CD1c-positive myeloid dendritic cell (primary cell): ENCODE data around the gene FGF3.

ENCODE experiments used
- DNase-seq: peaks from one replicate; pipeline ENCODE4 v3.0.0-alpha.2; 2016; ENCODE audit errors: extremely low spot score

Gene FGF3

DNA sequence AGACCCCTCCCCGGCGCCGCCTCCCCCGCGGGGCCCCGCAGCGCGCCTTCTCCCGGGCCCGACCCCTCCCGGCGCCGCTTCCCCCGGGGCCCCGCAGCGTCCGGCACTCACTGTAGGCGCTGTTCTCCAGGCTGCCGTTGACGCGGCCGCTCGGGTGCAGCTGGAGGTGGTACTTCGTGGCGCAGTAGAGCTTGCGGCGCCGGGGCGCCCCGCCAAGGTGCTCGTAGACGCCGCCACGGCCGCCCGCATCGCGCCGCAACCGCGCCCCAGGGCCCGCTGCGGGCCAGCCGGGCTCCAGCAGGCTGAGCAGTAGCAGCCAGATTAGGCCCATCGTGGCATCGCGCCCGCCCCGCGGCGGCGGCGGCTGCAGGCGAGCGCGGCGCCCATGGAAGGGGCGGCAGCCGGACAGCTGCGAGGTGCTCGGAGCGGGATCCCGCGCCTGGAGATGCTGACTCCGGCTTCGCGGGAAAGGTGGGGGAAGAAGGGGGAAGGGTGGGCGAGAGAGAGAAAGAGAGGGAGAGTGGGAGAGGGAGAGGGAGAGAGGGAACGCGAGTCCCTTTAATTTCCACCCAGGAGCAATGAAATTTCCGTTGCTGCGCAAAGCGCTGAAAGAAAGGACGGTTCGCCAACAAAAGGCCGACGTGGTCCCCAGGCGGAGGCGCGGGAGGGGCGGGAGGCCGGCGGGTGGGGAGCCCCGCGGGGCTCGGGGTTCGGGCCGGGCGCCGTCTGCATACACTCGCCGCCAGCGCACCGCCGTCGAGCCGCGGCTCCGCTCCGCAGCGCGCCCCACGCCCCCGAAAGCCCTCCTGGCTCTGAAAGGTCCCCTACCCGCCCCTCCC, at the start of gene FGF3:
TSS of gene FGF3 (minus strand) at position 814 of the 839 bp plus-strand sequence. CDS start at position 331, 483 bp downstream.
- no peak for DNase-seq

DNA sequence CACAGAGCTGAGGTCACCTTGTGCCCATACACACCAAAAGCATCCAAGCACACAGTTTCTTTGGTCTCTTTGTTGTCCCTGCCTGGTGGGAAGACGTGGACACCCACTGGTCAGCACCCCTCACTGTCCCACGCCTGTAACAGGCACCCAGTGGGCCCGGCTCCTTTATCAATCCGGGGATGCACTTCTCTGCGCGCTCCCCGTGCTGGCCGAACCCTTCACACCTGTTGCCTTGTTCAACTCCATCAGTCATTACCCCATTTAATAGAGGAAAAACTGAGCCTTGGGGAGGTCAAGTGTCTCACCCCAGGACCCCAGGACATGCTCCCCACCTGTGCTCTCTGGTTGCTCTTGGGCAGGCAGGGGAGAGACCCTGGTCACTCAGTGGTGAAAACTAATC, 49.7 kb upstream of the FGF3 start:
- no peak for DNase-seq

DNA sequence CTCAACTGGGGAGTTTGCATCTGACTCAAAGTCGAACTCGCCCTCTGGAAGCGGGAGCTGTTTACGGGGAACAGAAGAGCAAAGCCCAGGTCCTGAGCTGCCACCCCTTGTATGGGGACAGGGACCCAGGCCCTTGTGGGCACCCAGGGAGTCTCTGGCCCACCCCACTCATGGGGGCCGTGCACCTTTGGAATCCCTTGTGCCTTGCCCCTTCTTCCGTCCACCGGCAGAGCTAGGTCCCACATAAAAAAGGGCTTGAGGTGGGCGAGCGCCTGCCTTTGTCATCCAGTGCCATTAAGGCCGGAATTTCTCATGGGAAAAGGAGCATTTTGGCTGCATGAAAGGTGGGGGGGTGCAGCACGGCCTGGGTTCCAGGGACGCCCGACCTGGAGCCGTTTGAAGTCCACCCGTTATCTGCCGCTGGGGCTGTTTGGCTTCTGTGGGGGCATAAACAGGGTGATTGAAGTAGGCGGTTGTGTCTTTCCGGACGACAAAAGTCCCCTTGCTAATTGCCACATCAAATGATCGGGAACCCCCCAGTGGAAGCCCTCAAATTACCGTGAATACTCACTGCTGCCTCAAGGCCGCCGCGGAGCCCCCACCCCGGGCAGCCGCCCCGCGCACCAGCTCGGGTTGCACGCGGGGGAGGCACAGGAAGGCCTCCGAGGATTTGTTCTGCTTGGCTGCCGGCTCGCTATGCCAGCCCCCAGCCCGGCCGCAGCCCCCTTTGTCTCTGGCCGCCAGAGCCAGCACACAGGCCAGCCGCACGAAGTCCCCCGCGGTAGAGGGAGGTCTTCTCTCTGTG, 49.0 kb upstream of the FGF3 start:
- no peak for DNase-seq

DNA sequence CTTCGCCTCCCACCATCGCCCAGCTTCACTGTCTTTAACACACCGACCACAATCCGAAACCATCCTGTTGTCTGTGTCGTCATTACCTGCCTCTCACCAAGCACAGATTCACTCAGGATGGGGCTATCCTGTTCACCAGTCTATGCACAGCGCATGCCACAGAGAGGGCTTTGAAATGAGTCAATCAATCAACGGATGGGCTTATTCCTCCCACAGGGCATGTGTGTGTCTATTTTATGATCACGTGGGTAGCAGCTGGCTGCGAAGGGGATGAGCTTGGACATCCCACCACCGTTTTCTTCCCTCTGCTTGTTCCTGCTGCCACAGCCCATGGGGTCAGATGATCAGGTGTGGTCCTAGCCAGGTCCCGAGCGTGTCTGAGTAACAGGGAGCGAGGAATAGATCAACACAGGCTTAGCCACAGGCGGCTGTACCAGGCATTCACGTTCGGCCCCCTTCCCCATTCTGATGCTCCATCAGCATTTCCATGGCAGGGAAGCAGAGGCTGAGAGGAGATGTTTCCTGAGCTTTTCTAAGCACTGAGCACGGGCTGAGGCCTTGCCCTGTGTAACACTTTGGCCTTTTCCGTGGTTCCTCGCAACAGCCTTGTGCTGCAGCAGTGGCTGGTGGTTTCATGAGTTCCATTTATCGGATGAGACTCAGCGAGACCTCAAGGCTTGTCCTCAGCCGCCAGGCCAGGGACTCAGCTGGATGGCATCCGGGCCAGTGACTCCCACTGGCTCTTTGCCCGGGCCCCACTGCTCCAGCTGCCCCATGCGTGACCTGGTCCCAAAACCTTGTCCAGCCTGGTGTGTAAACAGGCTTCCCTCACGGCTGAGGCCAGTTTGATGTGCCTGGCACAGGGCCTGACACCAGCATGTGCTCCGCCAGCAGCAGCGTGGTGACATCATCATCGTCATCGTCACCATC, 48.1 kb upstream of the FGF3 start:
- no peak for DNase-seq

DNA sequence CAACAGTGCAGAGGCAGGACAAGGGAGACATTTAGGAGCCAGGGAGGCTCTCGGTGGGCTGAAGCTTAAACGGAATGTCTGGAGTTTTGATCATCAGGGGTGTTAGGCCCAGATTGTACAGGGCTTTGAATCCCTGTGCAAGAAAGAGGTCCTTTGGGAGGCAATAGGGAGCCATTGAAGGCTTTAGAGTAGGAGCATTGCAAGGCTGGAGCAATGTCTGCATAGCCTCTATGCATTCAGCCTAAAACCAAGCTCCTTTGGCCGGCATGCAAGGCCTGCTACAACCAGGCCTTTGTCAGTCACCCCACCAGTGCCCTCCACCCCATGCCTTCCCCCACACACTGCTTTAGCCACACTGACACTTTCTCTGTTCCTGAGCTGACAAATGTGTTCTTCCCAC, 47.4 kb upstream of the FGF3 start:
- DNase-seq = no peak

DNA sequence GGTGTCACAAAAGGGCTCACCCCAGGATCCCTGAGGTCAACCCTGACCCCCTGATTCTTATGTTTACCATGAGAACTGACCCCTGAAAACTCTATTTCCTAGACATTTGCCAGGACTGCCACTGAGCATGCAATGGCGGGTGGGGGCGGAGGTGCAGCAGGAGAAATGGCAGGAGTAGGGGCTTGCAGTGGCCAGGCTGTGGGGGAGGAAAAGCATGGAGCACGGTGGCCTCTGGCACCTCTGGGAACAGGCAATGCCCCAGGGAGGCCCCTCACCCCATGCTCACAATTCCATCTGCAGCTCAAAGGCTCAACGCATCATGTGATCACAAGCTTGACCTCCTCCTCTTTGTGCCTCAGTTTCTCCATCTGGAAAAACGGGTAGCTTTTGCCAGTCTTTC, 46.5 kb upstream of the FGF3 start:
- no peak for DNase-seq

DNA sequence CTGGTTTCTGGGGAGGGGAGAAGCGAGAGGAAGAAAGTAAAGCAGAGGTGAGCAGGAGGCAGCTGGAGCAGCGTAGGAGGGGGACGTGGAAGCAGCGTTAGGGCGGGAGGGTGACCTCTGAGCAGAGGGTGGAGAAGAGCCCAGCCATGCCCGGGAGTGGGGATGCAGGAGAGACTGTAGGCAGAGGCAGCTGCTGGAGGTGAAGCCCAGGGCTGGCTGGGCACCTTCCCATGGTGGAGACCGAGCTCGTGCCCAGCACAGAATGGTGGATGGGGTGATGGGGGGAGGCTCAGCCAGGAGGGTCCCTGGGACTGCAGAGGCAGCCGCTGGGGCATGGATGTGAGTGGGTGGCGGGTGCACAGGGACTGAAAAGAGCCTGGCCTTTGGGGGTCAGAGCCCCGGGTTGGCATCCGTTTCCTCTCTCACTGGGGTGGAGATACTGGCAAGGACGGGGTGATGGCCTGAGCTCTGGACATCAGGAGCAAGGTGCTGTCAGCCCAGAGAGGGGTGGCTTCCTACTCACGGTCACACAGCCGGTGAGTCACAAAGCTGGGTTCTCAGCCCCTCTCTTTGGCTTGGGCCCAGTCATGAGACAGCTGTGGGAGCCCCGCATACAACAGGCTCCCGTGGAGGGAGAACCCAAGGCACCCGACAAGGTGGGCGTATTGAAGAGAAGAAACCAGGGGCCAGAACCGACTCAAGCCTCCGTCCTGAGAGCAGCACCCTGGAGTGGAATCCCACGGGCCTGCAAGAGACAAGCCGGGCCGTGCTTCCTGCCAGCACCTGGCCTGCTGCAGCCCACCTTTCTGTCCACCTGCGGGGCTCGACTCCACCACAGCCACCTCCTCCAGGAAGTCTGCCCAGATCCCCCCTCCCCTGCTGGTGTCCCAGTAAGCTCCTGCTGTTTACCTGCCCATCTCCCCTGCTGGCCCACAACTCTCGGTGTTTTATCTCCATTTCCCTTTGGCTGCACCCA, 45.8 kb upstream of the FGF3 start:
- no peak for DNase-seq

DNA sequence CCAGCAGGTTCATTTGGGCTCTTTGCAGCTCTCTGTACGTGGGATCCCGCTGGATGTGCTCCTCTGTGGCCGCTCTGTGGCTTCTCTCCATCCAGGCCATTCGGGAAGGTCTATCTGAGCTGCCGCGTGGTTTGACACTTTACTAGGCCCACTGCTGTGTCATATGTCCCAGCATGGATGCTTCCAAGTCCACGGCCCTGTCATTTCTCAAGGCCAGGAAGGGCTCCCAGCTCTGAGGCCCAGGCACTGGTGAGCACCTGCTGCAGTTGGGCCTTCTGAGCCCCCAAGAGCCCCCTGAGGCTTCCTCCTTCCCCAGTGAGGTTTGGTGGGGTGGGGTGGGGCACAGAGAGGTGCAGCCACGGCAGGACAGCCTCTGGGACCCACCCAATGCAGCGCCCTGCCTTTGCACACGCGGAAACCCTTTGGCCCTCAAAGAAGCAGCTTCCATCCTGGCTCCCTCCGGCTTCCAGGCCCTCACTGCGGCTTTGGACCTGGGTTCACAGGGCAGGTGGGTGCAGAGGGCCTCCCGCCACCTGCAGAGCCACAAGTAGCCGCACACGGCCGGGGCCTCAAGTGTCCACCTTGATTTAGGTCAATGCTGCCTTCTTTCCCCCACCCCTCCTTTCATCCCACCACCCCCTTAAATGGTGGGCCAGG, 44.5 kb upstream of the FGF3 start:
- DNase-seq = no peak

DNA sequence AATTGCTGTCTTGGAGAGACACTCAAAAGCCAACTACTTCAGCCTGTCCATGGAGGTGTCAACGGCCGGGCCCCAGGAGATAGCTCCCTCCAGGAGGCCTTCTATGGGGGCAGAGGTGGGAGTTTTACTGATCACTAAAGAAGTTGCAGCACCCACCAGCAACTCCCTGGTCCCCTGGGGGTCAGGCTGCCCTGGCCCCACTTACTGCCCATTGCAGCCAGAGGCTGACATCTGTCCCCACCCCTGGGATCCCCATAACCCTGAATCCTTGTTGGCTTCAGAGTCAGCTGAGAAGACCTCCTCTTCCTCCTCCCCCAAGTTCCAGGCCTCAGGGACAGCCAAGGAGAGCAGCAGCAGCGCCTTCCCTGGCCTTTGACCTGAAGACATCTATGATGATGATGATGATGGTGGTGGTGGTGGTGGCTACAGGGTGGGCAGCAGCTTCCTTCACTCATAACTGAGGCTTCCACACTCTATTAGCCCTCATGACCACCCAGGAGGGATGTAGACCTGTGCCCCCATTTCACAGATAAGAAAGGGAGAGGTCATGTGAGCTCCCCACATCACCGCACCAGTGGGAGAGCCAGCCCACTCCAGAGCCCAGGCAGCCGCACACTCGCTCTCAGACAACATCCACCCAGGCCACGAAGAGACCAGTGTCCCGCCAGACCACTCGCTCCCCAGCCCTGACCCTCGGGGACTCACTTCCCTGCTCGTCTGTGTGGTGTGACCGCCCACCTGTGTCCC, 43.8 kb upstream of the FGF3 start:
- DNase-seq = no peak

DNA sequence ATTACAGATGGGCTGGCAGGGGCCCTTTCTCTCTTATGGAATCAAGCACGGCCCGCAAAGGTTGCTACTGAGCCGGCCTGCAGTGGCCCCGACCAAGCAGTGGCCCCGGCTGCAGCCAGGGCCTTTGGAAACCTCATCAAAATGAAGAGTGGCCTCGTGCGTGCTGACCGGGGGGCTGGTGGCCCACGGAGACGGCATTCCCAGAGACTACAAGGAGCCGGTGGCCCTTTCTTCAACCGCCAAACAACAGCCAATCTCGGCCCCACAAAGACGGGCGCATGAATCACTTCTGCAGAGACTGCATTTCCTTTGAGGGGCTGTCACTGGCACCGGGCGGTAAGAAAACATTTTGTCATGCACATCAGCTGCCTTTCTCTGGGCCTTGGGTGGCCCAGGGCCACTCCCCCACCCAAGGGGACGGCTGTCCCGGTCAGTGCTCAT, 43.1 kb upstream of the FGF3 start:
- no peak for DNase-seq

DNA sequence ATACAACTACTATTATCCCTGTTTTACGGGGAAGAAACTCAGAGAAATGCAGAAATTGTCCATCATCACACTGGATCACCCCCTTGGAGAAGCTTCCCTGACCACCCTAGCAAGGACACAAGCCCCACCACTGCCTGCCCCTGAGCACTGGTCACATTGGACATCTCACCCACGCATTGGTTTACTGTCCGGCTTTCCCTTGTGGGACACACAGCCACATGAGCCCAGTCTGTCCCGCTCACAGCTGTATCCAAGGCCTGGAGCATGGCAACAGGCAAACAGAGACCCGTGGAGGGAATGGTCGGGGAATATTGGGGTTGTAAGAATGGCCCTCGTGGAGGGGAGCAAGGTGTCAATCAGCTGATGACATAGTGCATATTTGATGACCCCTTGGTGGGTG, 42.7 kb upstream of the FGF3 start:
- no peak for DNase-seq

DNA sequence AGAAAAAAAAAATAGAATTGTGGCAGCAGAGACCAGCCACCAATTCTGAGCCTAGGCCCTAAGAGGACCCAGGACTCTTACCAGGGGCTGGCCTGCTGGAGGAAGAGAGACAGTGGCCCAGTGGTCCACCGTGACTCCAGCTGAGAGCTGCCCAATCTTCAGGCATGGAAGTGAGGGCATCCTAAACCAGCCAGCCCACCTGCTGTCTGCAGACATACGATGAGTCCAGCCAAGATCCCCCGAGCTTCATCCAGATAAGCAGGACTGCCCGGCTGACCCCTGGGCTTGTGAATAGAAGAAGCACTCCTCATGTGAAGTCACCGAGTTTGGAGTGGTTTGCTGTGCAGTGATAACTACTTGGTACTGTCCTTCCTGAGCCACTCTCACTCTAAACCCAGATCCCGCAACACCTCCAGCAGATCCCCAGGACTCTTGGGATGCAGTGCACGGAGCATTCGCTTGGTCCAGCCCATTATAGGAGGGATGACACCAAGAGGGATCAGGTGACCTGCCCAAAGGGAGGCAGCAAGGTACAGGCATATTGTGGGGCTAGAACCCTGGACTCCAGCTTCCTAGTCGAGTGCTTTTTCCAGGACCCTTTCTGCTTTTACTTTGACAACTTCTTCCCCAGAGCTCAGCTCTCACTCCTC, 41.7 kb upstream of the FGF3 start:
- DNase-seq = no peak

DNA sequence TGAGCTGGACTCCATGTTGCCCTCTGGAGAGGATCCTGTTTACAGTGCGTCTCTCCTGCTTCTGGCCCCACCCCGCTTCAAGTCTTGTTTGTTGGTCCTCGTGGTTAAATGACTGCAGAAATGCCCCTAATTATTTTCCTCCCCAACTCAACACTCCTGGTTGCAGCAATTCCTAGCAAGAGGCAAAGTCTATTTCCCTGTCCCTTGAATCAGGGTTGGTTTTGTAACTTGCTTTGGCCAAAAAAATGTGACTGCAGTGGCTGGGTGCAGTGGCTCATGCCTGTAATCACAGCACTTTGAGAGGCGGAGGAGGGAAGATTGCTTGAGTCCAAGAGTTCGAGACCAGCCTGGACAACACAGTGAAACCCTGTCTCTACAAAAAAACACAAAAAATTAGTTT, 41.0 kb upstream of the FGF3 start:
- no peak for DNase-seq

DNA sequence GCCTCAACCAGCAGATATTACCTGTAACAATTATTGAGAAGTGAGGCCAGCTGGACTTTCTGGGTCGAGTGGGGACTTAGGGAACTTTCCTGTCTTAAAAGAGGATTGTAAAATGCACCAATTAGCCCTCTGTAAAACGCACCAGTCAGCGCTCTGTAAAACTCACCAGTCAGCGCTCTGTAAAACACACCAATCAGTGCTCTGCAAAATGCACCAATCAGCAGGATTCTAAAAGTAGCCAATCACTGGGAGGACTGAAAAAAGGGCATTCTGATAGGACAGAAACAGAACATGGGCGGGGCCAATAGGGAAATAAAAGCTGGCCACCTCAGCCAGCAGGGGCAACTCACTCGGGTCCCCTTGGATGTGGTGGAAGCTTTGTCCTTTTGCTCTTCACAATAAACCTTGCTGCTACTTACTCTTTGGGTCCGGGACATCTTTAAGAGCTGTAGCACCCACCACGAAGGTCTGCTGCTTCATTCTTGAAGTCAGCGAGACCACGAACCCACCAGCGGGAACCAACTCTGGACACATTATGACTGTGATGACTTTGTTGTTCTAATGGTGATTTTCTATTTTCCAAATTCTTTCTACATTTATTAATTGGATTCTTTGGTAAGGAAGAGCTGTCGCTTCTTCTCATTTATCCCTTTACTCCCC, 40.2 kb upstream of the FGF3 start:
- DNase-seq = no peak

DNA sequence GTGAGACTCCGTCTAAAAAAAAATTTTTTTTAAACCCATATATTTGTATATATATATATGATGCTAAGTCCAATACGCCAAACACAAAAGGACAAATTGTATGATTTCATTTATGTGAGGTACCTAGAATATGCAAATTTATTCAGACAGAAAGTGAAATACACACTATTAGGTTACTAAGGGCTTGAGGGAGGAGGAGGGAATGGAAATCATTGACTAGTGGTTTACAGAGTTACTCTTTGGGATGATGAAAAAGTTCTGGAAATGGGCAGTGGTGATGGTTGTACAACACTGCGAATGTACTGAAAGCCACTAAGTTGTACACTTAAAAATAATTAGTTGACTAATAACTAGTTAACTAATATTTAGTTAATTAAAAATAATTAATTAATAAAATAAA, 36.2 kb upstream of the FGF3 start:
- DNase-seq = no peak

DNA sequence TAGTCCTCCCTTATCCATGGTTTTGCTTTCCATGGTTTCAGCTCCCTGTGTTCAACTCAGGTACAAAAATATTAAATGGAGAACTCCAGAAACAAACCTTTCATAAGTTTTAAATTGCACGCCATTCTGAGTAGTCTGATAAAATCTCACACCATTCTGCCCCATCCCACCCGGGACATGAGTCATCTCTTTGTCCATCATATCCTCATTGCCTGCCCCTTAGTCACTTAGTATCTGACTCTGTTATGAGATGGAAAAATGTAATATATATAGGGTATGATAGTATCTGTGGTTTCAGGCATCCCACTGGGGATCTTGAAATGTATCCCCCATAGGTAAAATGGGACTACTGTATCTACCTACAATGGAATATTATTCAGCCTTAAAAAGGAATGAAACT, 35.5 kb upstream of the FGF3 start:
- DNase-seq = no peak

DNA sequence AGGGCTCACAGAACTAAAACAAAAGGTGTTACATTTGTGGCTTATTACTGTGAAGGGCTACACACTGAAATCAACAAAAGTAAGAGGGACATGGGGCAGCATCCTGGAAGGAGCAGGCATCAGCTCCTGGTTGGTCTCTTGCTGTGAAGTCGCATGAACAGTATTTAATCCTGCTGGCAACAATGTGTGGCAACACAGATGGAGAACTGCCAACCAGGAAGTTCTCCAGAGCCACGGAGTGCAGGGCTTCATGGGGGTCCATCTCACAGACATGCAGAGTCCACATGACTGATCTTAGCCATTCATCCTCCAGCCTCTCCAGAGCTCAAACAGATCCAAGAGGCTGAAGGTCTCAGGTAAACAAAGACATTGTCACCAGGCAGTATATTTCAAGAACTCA, 32.8 kb upstream of the FGF3 start:
- DNase-seq = no peak

DNA sequence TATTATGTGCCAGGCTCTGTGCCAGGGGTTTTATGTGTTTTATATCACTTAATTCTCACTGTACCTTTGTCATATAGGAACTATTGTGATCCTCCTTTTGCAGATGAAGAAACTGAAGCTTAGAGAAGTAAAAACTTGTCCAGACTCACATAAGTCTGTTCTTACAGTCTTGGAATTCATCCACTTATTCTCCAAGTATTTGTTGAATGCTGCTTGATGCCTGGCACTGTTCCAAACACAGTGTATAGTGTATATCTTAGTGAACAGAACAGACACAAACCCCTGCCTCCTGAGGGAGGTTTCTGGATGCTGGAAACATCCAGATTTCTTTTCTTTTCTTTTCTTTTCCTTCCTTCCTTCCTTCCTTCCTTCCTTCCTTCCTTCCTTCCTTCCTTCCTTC, 29.0 kb upstream of the FGF3 start:
- no peak for DNase-seq

DNA sequence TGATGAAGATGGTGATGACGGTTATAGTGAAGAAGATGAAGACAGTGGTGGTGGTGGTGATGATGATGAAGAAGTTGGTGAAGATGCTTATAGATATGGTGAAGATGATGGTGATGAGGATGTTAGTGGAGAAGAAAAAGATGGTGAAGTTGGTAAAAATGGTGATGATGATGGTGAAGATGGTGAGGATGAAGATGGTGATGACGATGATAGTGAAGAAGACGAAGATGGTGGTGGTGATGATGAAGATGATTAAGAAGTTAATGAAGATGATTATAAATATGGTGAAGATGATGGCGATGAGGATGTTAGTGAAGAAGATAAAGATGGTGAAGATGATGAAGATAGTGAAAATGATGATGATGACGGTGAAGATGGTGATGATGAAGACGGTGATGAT, 25.2 kb upstream of the FGF3 start:
- DNase-seq = no peak
